Ishikawa (cell line): Measurements from ENCODE around the gene RNASEH2B.

Experiments
- CREB1 ChIP-seq: IDR thresholded peaks from 2 replicates; pipeline ENCODE4 v1.6.1; 2012; ENCODE audit warnings: low read depth
- EGR1 ChIP-seq: IDR thresholded peaks from 2 replicates; pipeline ENCODE4 v1.6.1; 2012
- EP300 ChIP-seq: IDR thresholded peaks from 2 replicates; pipeline ENCODE4 v1.6.1; 2012; ENCODE audit warnings: borderline replicate concordance
- MAX ChIP-seq: IDR thresholded peaks from 2 replicates; pipeline ENCODE4 v1.6.1; 2012
- NFIC ChIP-seq: IDR thresholded peaks from 2 replicates; pipeline ENCODE4 v1.6.1; 2012
- RAD21 ChIP-seq: IDR thresholded peaks from 2 replicates; pipeline ENCODE4 v1.6.1; 2012; ENCODE audit warnings: low read depth
- TAF1 ChIP-seq: IDR thresholded peaks from 2 replicates; pipeline ENCODE4 v1.6.1; 2012; ENCODE audit warnings: low read depth, mild to moderate bottlenecking

- no peak for TF ChIP-seq CREB1
- TF ChIP-seq EGR1 = no peak
- no peak for TF ChIP-seq EP300
- no peak for TF ChIP-seq MAX
- TF ChIP-seq NFIC = no peak
- no peak for TF ChIP-seq TAF1
- no peak for TF ChIP-seq RAD21
These were observed 36.1 kb downstream of the RNASEH2B start for GRCh38 chr13:50945669-50946068.
